ENCODE results near the gene DNAAF5.
"Not testable (repeated sequence)": the region's sequence is repeated elsewhere in the genome, so short reads cannot be mapped to it uniquely, and the experiment has no call there.

DNAAF5 gene

GRCh38 chr7:783556-784490 is 57.3 kb downstream of the DNAAF5 start:
- DNase-seq (ENCODE audit: insufficient read length, low spot score) (no peak), FAIRE-seq (no peak)
- TF ChIP-seq TAF1 (IDR thresholded peaks at IDR 0.05; ENCODE audit: low read depth, low read length) (no peak), PAX5 (IDR thresholded peaks at IDR 0.05; ENCODE audit: insufficient read depth, low read length, severe bottlenecking) (no peak), POU2F2 (IDR thresholded peaks at IDR 0.05; ENCODE audit: low read depth, low read length) (no peak)

- FAIRE-seq (peak; percentile 57), DNase-seq (ENCODE audit: insufficient read length, low spot score) (no peak)
- TF ChIP-seq POU2F2 (IDR thresholded peaks at IDR 0.05; ENCODE audit: low read depth, low read length): no peak
- no peak for TF ChIP-seq POLR2A (IDR thresholded peaks at IDR 0.05; ENCODE audit: low read depth, low read length)
- TF ChIP-seq TAF1 (IDR thresholded peaks at IDR 0.05; ENCODE audit: low read depth, low read length): no peak
- no peak for TF ChIP-seq PAX5 (IDR thresholded peaks at IDR 0.05; ENCODE audit: insufficient read depth, low read length, severe bottlenecking)
- TF ChIP-seq SPI1 (IDR thresholded peaks at IDR 0.05; ENCODE audit: low read depth, low read length): no peak
These were observed 58.5 kb downstream of the DNAAF5 start for GRCh38 chr7:784971-785370.

GRCh38 chr7:785416-785815 is 58.9 kb downstream of the DNAAF5 start:
- no peak for FAIRE-seq
- TF ChIP-seq POLR2A (IDR thresholded peaks at IDR 0.05; ENCODE audit: low read depth, low read length): no peak
- TF ChIP-seq SPI1 (IDR thresholded peaks at IDR 0.05; ENCODE audit: low read depth, low read length): no peak
- TF ChIP-seq POLR2AphosphoS5 (IDR thresholded peaks at IDR 0.05; ENCODE audit: low read depth, low read length): no peak
- TF ChIP-seq TAF1 (IDR thresholded peaks at IDR 0.05; ENCODE audit: low read depth, low read length): no peak
- no peak for TF ChIP-seq POU2F2 (IDR thresholded peaks at IDR 0.05; ENCODE audit: low read depth, low read length)
- no peak for TF ChIP-seq PAX5 (IDR thresholded peaks at IDR 0.05; ENCODE audit: insufficient read depth, low read length, severe bottlenecking)
- DNase-seq (ENCODE audit: insufficient read length, low spot score): no peak

GRCh38 chr7:786472-787255 is 60.2 kb downstream of the DNAAF5 start:
- DNase-seq (ENCODE audit: insufficient read length, low spot score) (peak; percentile 93), FAIRE-seq (no peak)
- TF ChIP-seq POU2F2 (IDR thresholded peaks at IDR 0.05; ENCODE audit: low read depth, low read length): no peak
- no peak for TF ChIP-seq TAF1 (IDR thresholded peaks at IDR 0.05; ENCODE audit: low read depth, low read length)
- TF ChIP-seq SPI1 (IDR thresholded peaks at IDR 0.05; ENCODE audit: low read depth, low read length): 0 out of 2 replicates have a peak, but pooled peaks have one; percentile 31

GRCh38 chr7:787332-788240 is 61.1 kb downstream of the DNAAF5 start:
- no peak for DNase-seq (ENCODE audit: insufficient read length, low spot score)
- no peak for TF ChIP-seq POLR2AphosphoS5 (IDR thresholded peaks at IDR 0.05; ENCODE audit: low read depth, low read length)
- TF ChIP-seq TAF1 (IDR thresholded peaks at IDR 0.05; ENCODE audit: low read depth, low read length): no peak
- no peak for TF ChIP-seq SPI1 (IDR thresholded peaks at IDR 0.05; ENCODE audit: low read depth, low read length)
- TF ChIP-seq POLR2A (IDR thresholded peaks at IDR 0.05; ENCODE audit: low read depth, low read length): no peak
- TF ChIP-seq POU2F2 (IDR thresholded peaks at IDR 0.05; ENCODE audit: low read depth, low read length): no peak
- no peak for TF ChIP-seq PAX5 (IDR thresholded peaks at IDR 0.05; ENCODE audit: insufficient read depth, low read length, severe bottlenecking)
- FAIRE-seq: no peak

DNA sequence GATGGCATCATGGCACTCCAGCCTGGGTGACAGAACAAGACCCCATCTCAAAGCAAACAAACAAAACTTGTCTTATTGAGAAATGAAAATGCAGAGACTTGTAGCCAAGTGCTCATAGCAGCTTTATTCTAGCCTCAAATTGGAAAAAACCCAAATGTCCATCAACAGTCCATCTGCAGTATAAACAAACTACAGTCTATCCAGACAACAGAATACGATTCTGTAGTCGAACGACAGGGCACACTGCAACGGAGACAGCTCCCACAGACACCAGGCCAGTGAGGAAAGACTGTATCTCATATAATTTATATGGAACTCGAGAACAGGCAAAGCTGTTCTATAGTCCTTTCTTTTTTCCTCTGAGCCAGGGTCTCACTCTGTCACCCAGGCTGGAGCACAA is 65.0 kb downstream of the DNAAF5 start:
- FAIRE-seq (no peak), DNase-seq (ENCODE audit: insufficient read length, low spot score) (no peak)
- TF ChIP-seq TAF1 (IDR thresholded peaks at IDR 0.05; ENCODE audit: low read depth, low read length) (no peak), SPI1 (IDR thresholded peaks at IDR 0.05; ENCODE audit: low read depth, low read length) (no peak), POLR2A (IDR thresholded peaks at IDR 0.05; ENCODE audit: low read depth, low read length) (no peak), POLR2AphosphoS5 (IDR thresholded peaks at IDR 0.05; ENCODE audit: low read depth, low read length) (no peak), POU2F2 (IDR thresholded peaks at IDR 0.05; ENCODE audit: low read depth, low read length) (no peak), PAX5 (IDR thresholded peaks at IDR 0.05; ENCODE audit: insufficient read depth, low read length, severe bottlenecking) (no peak)

DNA sequence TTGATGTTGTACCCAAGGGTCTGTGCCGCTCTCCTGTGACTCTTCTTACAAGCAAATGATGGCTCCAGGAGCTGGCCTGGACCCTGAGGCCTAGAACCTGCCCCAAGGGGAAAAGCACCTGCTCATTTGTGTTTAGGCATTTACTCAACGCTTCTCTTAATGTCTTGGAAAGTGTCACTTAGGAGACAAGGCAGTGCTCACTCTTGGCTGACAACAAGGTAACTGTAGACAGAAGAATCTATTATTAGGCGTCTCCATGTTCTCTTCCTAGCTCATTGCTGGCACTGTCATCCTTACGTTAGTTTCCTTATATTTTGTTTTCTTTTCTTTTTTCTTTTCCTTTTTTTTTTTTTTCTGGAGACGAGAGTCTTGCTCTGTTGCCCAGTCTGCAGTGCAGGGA is 67.7 kb downstream of the DNAAF5 start:
- TF ChIP-seq POLR2A (IDR thresholded peaks at IDR 0.05; ENCODE audit: low read depth, low read length) (no peak), SPI1 (IDR thresholded peaks at IDR 0.05; ENCODE audit: low read depth, low read length) (no peak), POU2F2 (IDR thresholded peaks at IDR 0.05; ENCODE audit: low read depth, low read length) (no peak), POLR2AphosphoS5 (IDR thresholded peaks at IDR 0.05; ENCODE audit: low read depth, low read length) (no peak), TAF1 (IDR thresholded peaks at IDR 0.05; ENCODE audit: low read depth, low read length) (no peak), PAX5 (IDR thresholded peaks at IDR 0.05; ENCODE audit: insufficient read depth, low read length, severe bottlenecking) (no peak)
- DNase-seq (ENCODE audit: insufficient read length, low spot score) (no peak), FAIRE-seq (no peak)

DNA sequence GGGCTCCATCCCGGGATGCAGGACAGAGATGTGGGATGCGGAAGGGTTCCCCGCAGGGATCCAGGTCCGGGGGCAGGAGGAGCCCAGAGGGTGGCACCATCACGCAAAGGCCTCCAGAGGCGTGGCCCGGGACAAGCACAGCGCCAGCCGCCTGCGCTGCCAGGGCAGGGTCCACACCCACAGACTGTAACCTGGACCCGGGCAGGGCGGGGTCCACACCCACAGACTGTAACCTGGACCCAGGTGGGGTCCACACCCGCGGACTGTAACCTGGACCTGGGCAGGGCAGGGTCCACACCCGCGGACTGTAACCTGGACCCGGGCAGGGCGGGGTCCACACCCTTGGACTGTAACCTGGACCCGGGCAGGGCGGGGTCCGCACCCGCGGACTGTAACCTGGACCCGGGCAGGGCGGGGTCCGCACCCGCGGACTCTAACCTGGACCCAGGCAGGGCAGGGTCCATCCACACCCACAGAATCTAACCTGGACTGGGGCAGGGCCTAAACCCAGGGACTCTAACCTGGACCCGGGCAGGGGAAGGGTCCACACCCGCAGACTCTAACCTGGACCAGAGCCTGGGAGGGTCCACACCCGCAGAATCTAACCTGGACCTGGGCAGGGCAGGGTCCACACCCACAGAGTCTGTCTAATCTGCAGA is 68.3 kb downstream of the DNAAF5 start:
- FAIRE-seq: no peak
- no peak for DNase-seq (ENCODE audit: insufficient read length, low spot score)
- no peak for TF ChIP-seq TAF1 (IDR thresholded peaks at IDR 0.05; ENCODE audit: low read depth, low read length)
- no peak for TF ChIP-seq PAX5 (IDR thresholded peaks at IDR 0.05; ENCODE audit: insufficient read depth, low read length, severe bottlenecking)
- TF ChIP-seq POLR2A (IDR thresholded peaks at IDR 0.05; ENCODE audit: low read depth, low read length): no peak
- no peak for TF ChIP-seq SPI1 (IDR thresholded peaks at IDR 0.05; ENCODE audit: low read depth, low read length)
- no peak for TF ChIP-seq POU2F2 (IDR thresholded peaks at IDR 0.05; ENCODE audit: low read depth, low read length)
- no peak for TF ChIP-seq POLR2AphosphoS5 (IDR thresholded peaks at IDR 0.05; ENCODE audit: low read depth, low read length)

GRCh38 chr7:796434-797169 is 70.1 kb downstream of the DNAAF5 start:
- not testable (repeated sequence) for FAIRE-seq; DNase-seq (ENCODE audit: insufficient read length, low spot score)
